ENCODE data around the gene MDM1. TPM values are rescaled to one million over a fixed set of nuclear protein-coding genes. Genes with fewer than 3 reads are reported as not detected.

Gene MDM1
- total RNA-seq, 1 experiment from 2014 or later: 22.2 TPM

GRCh38 chr12:68271346-68271745, 60.8 kb downstream of the MDM1 start:
- H3K4me3 ChIP-seq (ENCODE audit: low read depth, low read length): no peak overlapping the region
- no peak overlapping the region for H3K4me3 Mint-ChIP-seq (ENCODE audit: unreplicated experiment)
- H3K36me3 Mint-ChIP-seq (ENCODE audit: insufficient read depth, unreplicated experiment): no peaks in the 10 kb centered on the region
- H3K27ac Mint-ChIP-seq (ENCODE audit: unreplicated experiment): no peak overlapping the region
- H3K9me3 Mint-ChIP-seq (ENCODE audit: unreplicated experiment): no peaks in the 10 kb centered on the region
- peaks cover 6% of the 10 kb centered on the region for H3K27me3 Mint-ChIP-seq (ENCODE audit: insufficient read depth, unreplicated experiment)
- ChIA-PET CTCF (interaction anchor here (0.5 kb wide), 1 partner anchor 47 kb away, joined by 5 read pairs; no protein-coding TSS in a partner anchor), POLR2A (no interaction called here)
- no peaks in the 10 kb centered on the region for H3K36me3 ChIP-seq (ENCODE audit: control insufficient read depth, insufficient read depth, low read length)
- H3K4me1 Mint-ChIP-seq (ENCODE audit: low read depth, unreplicated experiment): no peaks in the 10 kb centered on the region
- no peaks in the 10 kb centered on the region for H3K4me1 ChIP-seq
- intact Hi-C loops (cut with micrococcal nuclease; ENCODE audit: unreplicated experiment): no loop called here
- no peak for DNase-seq
- no TSS peak for BruUV-seq (replicated peaks)
- TF ChIP-seq, protein P1, sequence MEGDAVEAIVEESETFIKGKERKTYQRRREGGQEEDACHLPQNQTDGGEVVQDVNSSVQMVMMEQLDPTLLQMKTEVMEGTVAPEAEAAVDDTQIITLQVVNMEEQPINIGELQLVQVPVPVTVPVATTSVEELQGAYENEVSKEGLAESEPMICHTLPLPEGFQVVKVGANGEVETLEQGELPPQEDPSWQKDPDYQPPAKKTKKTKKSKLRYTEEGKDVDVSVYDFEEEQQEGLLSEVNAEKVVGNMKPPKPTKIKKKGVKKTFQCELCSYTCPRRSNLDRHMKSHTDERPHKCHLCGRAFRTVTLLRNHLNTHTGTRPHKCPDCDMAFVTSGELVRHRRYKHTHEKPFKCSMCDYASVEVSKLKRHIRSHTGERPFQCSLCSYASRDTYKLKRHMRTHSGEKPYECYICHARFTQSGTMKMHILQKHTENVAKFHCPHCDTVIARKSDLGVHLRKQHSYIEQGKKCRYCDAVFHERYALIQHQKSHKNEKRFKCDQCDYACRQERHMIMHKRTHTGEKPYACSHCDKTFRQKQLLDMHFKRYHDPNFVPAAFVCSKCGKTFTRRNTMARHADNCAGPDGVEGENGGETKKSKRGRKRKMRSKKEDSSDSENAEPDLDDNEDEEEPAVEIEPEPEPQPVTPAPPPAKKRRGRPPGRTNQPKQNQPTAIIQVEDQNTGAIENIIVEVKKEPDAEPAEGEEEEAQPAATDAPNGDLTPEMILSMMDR (IDR thresholded peaks at IDR 0.05; ENCODE audit: insufficient read depth in 1 of 2, low read depth in 1 of 2, low read length in 1 of 2, severe bottlenecking in 1 of 2, unreplicated experiment in 1 of 2): no peak
- H3K27me3 ChIP-seq (replicated peaks; ENCODE audit: control insufficient read depth, insufficient read depth, low read length): no peaks in the 10 kb centered on the region
- H3K9me3 ChIP-seq: no peaks in the 10 kb centered on the region

DNA sequence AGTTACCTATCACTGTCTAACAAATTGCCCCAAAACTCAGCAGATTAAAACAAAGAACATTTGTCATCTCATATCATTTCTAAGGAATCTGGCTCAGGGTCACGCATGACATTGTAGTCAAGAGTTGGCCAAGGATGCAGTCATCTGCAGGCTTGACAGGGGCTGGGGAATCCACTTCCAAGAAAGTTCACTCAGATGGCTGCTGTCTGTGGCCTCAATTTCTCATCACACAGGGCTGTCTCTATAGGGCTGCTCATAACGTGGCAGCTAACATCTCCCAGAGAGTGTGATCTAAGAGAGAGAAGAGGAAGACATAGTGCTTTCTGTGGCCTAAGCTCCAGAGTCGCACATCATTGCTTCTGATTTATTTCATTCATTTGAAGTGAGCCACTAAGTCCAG, 61.8 kb downstream of the MDM1 start:
- Mint-ChIP-seq H3K4me1 (ENCODE audit: low read depth, unreplicated experiment) (no peaks in the 10 kb centered on the region), H3K4me3 (ENCODE audit: unreplicated experiment) (no peak overlapping the region), H3K9me3 (ENCODE audit: unreplicated experiment) (no peaks in the 10 kb centered on the region), H3K36me3 (ENCODE audit: insufficient read depth, unreplicated experiment) (no peaks in the 10 kb centered on the region), H3K27ac (ENCODE audit: unreplicated experiment) (no peak overlapping the region), H3K27me3 (ENCODE audit: insufficient read depth, unreplicated experiment) (peaks cover 8% of the 10 kb centered on the region)
- no peaks in the 10 kb centered on the region for H3K9me3 ChIP-seq
- H3K27me3 ChIP-seq (replicated peaks; ENCODE audit: control insufficient read depth, insufficient read depth, low read length): no peaks in the 10 kb centered on the region
- no peak for DNase-seq
- H3K36me3 ChIP-seq (ENCODE audit: control insufficient read depth, insufficient read depth, low read length): no peaks in the 10 kb centered on the region
- H3K4me1 ChIP-seq: no peaks in the 10 kb centered on the region
- CTCF ChIA-PET: no interaction called here
- no peak overlapping the region for H3K4me3 ChIP-seq (ENCODE audit: low read depth, low read length)
- TF ChIP-seq, protein P1 (IDR thresholded peaks at IDR 0.05; ENCODE audit: insufficient read depth in 1 of 2, low read depth in 1 of 2, low read length in 1 of 2, severe bottlenecking in 1 of 2, unreplicated experiment in 1 of 2): no peak
- POLR2A ChIA-PET: no interaction called here
- intact Hi-C loops (cut with micrococcal nuclease; ENCODE audit: unreplicated experiment): no loop called here
- no TSS peak for BruUV-seq (replicated peaks)

GRCh38 chr12:68269779-68270178, 62.4 kb downstream of the MDM1 start:
- POLR2A ChIA-PET: no interaction called here
- H3K27me3 ChIP-seq (replicated peaks; ENCODE audit: control insufficient read depth, insufficient read depth, low read length): no peaks in the 10 kb centered on the region
- H3K9me3 ChIP-seq: no peaks in the 10 kb centered on the region
- no peaks in the 10 kb centered on the region for H3K36me3 Mint-ChIP-seq (ENCODE audit: insufficient read depth, unreplicated experiment)
- H3K4me3 Mint-ChIP-seq (ENCODE audit: unreplicated experiment): no peak overlapping the region
- H3K27ac Mint-ChIP-seq (ENCODE audit: unreplicated experiment): no peak overlapping the region
- peaks cover 9% of the 10 kb centered on the region for H3K27me3 Mint-ChIP-seq (ENCODE audit: insufficient read depth, unreplicated experiment)
- intact Hi-C loops (cut with micrococcal nuclease; ENCODE audit: unreplicated experiment): no loop called here
- no TSS peak for BruUV-seq (replicated peaks)
- CTCF ChIA-PET: no interaction called here
- H3K36me3 ChIP-seq (ENCODE audit: control insufficient read depth, insufficient read depth, low read length): no peaks in the 10 kb centered on the region
- H3K4me1 Mint-ChIP-seq (ENCODE audit: low read depth, unreplicated experiment): no peaks in the 10 kb centered on the region
- no peak for DNase-seq
- H3K9me3 Mint-ChIP-seq (ENCODE audit: unreplicated experiment): no peaks in the 10 kb centered on the region
- H3K4me1 ChIP-seq: no peaks in the 10 kb centered on the region
- TF ChIP-seq, protein P1 (IDR thresholded peaks at IDR 0.05; ENCODE audit: insufficient read depth in 1 of 2, low read depth in 1 of 2, low read length in 1 of 2, severe bottlenecking in 1 of 2, unreplicated experiment in 1 of 2): no peak
- H3K4me3 ChIP-seq (ENCODE audit: low read depth, low read length): no peak overlapping the region
